ENCODE measurements around the gene CRAT.

Gene CRAT

DNA sequence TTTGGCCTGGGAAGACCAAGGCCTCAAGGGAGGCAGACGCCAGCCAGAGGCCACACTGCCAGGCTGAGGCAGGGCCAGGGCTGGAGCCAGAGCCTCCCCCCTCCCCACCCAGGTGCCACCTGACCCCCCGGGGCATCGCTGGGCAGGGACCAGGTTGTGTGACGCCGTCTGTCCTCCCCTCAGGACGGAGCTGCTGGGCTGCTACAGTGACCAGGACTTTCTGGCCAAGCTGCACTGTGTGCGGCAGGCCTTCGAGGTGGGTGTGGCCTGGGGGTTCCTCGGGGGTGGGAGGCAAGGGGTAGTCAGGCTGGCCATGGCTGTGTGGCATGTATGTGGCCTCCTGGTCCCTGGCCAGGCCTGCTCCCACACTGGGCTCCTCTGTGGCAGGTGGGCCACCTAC lies 47.5 kb downstream of the CRAT start:
- no peak for DNase-seq (ENCODE audit: low spot score)

DNA sequence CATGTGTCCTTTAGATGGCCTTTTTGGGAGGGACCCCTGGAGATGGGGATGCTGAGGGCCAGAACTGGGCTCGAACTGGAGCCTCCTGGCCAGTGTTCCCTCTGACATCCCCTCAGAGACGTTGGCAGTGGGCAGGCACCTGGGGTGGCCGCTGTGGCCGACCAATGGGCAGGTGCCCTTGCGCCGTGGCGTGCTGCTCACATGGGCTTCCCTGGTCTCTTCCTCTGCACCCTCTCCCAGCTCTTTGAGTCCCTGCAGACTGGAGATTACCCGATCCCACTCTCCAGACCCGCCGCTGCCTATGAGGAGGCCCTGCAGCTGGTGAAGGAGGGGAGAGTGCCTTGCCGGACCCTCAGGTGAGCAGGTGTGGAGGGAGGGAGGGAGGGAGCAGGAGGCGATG lies 49.6 kb downstream of the CRAT start:
- DNase-seq (ENCODE audit: low spot score) = no peak

DNA sequence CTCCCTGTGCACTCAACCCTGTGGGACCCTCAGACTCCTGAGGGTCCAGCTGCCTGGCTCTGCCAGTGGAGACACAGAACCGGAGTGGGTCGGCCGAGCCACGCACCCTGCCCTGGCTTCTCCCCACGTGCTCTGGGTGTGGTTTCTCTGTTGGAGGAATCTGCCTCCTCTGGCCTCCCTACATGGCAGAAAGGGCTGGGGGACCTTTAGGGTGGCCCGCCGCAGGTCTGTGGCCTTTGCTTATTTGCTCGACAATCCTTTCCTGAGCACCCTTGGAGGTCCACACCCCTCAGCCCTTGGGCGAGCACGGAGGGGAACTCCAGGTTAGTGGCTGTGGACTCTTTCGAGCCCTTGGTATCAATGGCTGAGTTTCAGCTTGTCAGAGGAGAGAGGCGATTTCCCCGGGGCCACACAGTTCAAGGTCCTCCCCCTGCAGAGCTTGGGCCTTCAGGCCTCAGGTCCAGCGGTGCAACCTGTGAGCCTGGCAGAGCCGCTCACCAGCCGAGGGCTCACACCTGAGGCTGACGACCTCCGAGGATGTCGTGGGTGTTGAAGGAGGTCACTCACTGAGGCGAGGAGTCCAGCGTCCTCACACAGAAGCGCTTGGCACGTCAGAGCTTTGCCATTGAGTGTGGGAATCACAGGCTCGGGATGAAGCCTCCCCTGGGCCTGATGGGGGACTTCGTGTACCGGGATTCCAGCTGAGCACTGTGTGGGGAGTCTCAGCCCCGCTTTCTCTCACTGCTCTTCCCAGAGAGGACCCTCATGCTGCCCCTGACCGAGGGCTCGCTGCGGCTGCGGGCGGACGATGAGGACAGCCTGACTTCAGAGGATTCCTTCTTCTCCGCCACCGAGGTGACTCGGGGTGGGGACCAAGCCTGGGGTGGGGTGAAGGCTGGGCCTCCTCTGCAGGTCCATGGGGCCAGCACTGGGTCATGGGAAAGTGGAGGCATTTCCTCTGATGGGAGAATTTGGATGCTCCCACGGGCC lies 50.5 kb downstream of the CRAT start:
- no peak for DNase-seq (ENCODE audit: low spot score)

DNA sequence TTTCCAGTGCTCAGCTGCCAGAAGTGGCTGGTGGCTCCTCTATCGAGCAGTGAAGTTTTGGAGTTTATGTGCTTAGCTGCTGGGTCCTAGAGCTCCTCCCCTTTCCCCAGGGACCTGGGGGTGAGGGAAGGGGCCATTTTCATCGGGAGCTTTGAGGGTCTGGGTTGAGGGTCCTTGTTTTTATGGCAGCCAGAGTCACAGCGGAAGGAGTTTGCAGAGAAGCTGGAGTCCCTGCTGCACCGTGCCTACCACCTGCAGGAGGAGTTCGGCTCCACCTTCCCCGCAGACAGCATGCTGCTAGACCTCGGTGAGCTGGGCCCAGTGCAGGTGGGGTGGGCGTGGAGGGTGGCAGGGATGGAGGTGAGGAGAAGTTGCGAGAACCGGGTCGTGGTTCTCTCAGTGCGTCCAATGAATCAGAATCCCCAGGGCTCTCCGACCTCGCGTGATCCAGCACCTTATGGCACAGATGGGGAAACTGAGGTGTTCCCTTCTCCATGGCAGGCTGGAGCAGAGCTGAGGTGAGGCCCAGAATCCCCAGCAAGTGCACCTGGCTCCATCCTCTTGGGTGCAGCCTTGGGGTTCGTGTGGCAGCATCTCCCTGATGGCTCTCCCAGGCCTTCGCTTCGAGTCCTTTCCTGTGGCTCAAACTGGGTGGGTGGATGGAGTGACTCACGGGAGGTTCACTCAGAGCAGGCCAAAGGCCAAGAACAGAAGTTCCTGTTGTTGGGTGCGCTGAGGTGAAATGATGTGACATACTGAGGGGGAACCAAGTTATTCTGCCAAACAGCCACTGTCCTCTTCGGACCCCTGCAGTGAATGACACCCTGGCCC lies 51.4 kb downstream of the CRAT start:
- DNase-seq (ENCODE audit: low spot score) = no peak

DNA sequence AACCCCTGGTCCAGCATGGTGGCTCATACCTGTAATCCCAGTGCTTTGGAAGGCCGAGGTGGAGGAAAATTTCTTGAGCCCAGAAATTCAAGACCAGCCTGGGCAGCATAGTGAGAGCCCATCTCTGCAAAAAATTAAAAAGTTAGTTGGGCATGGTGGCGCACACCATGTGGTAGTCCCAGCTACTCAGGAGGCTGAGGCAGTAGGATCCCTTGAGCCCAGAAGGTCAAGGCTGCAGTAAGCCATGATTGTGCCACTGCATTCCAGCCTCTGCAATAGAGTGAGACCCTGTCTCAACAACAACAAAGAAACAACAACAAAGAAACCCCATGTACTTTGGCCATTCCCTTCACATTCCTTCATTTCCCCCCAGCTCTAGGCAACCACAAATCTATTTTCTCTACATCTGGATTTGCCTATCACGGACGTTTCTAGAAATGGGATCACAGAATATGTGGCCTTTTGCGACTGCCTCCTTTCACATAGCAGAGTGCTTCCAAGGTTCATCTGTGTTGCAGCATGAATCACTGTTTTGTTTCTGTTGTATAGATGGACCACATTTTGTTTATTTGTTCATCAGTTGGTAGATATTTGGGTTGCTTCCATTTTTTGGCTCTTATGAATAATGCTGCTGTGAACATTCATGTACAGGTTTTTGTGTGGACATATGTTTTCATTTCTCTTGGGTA lies 56.3 kb downstream of the CRAT start:
- no peak for DNase-seq (ENCODE audit: low spot score)

DNA sequence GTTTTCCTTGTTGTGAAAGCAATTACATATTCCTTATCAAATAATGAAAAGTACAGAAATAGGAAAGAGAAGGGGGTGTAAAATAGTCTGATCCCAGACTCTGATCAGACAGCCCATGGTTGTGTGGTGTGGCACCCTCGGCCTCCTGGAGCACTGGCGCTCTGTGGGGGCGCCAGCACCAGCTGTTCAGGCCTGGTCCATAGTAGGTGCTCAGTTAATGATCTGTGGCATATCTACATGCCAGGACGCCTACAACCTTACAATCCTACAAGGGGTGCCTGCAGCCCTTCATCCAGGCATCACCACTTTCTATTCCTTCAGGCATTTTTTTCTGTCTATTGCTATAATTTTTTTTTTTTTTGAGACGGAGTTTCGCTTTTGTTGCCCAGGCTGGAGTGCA lies 57.6 kb downstream of the CRAT start:
- DNase-seq (ENCODE audit: low spot score) = no peak

DNA sequence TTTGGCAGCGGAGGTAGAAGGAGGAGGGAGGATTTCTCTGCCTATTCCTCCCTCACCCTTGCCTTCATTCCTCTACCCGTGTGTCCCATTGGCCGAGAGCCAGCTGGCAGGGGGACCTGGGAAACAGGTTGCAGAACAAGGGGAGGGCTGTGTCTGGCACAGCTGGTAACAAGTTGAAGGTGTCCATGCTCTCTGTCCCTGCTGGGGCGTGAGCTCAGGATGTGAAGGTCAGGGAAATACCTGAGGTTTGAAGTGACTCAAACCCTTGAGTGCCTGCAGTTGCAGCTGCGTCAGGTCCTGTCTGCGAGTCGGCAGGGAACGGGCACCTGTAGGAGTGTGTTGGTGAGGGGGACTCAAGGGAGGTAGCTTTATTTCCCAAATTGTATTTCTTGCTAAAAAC lies 58.0 kb downstream of the CRAT start:
- DNase-seq (ENCODE audit: low spot score) = no peak

Data from hematopoietic multipotent progenitor cell treated with erythropoietin and hydrocortisone succinate and interleukin-3 and kit ligand, for 15 days (in vitro differentiated cells).